ENCODE results near the gene CD84.
"Not testable (repeated sequence)": the region's sequence is repeated elsewhere in the genome, so short reads cannot be mapped to it uniquely, and the experiment has no call there.

Gene CD84, protein sequence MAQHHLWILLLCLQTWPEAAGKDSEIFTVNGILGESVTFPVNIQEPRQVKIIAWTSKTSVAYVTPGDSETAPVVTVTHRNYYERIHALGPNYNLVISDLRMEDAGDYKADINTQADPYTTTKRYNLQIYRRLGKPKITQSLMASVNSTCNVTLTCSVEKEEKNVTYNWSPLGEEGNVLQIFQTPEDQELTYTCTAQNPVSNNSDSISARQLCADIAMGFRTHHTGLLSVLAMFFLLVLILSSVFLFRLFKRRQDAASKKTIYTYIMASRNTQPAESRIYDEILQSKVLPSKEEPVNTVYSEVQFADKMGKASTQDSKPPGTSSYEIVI

DNA sequence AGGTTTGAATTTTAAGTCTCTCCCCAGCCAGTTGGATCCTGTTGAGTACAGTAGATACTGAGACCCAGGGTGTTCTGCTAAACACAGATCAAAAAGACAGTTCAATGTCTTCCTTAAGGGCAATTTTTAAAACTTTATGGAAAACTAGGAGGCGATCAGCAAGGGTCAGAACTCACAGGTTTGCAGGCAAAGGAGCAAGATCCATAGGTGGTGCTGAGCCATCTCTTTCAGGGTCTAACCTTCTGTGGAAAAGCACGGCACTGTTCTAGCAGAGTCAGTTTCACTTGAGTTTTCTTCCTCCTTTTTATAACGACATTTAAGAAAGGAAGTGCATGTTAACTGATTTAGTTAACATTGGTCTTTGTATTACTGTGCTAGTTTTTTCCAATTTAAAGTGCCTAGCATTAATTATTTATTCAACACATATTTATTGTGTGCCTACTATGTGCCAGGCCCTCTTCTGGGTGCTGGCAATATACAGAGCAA, at the start of gene CD84:
Gene CD84, minus strand, starts transcription at position 281 of the 486 bp plus-strand sequence. Its CDS starts 59 bp downstream, at position 222.
- H3K9me3 ChIP-seq: peaks cover 21% of the 10 kb centered on the region
- no peaks in the 10 kb centered on the region for H3K27me3 ChIP-seq
- peak within 1 kb of the TSS; percentile 48 for H3K4me3 ChIP-seq
- H4K20me1 ChIP-seq: no peaks in the 10 kb centered on the region
- H3K4me2 ChIP-seq: peak within 1 kb of the TSS; percentile 74
- TF ChIP-seq Cebpa-rat (IDR thresholded peaks at IDR 0.05): no peak
- H3K36me3 ChIP-seq: no peaks in the 10 kb centered on the region
- H3K4me1 ChIP-seq: peaks cover 40% of the 10 kb centered on the region
- H3K27ac ChIP-seq: peak within 1 kb of the TSS; percentile 79
- H3K9ac ChIP-seq: peak within 1 kb of the TSS; percentile 58

DNA sequence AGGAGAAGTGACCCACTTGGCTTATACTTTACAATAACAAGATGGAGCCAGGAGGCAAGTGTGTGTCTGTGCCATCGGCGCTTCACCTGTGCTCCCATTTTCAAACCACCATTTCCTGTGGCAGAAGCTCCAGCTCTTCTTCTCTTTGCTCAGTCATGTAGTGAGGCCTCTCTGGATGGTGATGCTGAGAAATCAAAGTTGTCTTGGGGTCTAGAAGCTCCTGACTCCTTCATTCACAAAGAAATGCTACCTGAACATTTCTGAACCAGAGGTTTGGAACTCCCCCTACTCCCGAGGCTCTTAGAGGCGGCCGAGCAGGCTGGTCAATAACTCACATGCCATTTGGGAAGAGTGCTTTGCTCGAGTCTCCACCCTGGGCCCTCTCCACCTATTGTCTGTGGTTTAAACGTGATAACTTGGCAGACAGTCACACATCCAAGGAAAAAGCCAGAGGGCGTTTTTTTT, 49.5 kb upstream of the CD84 start:
- Histone ChIP-seq H3K36me3 (peaks cover 48% of the 10 kb centered on the region), H3K4me3 (peak overlapping the region; percentile 27), H3K27ac (peak overlapping the region; percentile 95), H3K27me3 (no peaks in the 10 kb centered on the region), H3K4me2 (peak overlapping the region; percentile 95), H3K9ac (peak overlapping the region; percentile 66), H3K4me1 (peaks cover 95% of the 10 kb centered on the region), H3K9me3 (no peaks in the 10 kb centered on the region), H4K20me1 (no peaks in the 10 kb centered on the region)
- no peak for TF ChIP-seq Cebpa-rat (IDR thresholded peaks at IDR 0.05)

DNA sequence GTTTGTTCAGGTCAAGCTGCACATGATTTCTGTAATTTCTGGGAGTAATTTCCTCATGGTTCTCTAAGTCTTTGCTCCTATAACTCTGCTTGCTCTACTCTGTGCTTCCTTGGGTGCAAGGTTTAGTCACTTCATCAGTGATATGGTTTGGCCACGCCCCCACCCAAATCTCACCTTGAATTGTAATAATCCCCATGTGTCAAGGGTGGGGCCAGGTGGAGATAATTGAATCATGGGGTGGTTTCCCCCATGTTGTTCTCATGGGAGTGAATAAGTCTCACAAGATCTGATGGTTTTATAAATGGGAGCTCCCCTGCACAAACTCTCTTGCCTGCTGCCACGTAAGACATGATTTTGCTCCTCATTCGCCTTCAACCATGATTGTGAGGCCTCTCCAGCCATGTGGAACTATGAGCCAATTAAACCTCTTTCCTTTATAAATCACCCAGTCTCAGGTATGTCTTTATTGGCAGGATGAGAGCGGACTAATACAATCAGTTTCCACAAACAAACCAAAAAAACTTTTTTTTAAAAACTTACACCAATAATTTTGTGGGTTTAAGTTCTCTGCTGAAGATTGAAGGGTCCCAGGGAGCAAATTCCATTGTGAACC, 48.5 kb upstream of the CD84 start:
- peak overlapping the region; percentile 95 for H3K4me2 ChIP-seq
- H3K9ac ChIP-seq, H3K4me3 ChIP-seq, H3K27me3 ChIP-seq, H4K20me1 ChIP-seq, H3K9me3 ChIP-seq: not testable (repeated sequence)
- H3K4me1 ChIP-seq: peaks cover 95% of the 10 kb centered on the region
- peak overlapping the region; percentile 95 for H3K27ac ChIP-seq
- peaks cover 47% of the 10 kb centered on the region for H3K36me3 ChIP-seq

DNA sequence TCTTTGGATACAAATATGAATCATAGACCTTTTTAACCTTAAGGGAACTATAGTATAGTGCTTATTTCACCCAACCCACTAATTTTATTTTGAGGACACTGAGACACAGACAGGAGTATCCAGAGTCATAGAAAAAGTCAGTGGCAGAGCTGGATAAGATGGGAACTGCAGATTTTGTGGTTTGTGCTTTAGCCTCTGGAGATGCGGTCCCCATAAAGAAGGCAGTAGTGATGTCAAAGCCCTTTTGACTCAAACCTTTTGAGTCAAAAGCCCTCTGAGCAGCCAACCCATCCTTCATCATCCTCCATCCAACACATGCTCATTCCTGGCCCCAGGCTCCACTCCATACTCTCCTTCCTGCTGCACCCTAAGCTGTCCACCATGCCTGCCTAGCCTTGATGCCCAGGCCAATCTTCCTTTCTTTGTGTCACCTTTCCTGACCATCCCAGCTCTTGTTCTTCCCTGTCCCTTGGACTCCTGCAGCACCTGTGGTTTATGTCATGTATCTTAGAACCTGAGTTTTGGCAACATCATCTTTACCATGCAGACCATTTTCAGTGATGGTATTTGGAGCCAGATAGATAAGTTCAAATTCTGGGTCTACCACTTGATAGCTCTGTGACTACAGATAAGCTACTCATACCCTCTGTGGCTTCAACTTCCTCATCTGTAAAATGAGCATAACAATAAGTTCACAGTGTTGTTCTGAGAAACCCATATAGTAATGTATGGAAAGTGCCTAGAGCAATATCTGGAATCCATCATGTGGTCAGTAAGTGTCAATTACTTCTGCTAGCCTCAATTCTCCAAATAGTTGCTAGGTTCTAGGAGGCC, 47.4 kb upstream of the CD84 start:
- H4K20me1 ChIP-seq: no peaks in the 10 kb centered on the region
- peaks cover 50% of the 10 kb centered on the region for H3K36me3 ChIP-seq
- no peak for TF ChIP-seq Cebpa-rat (IDR thresholded peaks at IDR 0.05)
- H3K9me3 ChIP-seq: no peaks in the 10 kb centered on the region
- peak overlapping the region; percentile 95 for H3K27ac ChIP-seq
- H3K4me2 ChIP-seq: peak overlapping the region; percentile 95
- H3K9ac ChIP-seq: peak overlapping the region; percentile 81
- no peaks in the 10 kb centered on the region for H3K27me3 ChIP-seq
- H3K4me1 ChIP-seq: peaks cover 95% of the 10 kb centered on the region
- H3K4me3 ChIP-seq: peak overlapping the region; percentile 44; the same call in 1 of the 2 replicates

DNA sequence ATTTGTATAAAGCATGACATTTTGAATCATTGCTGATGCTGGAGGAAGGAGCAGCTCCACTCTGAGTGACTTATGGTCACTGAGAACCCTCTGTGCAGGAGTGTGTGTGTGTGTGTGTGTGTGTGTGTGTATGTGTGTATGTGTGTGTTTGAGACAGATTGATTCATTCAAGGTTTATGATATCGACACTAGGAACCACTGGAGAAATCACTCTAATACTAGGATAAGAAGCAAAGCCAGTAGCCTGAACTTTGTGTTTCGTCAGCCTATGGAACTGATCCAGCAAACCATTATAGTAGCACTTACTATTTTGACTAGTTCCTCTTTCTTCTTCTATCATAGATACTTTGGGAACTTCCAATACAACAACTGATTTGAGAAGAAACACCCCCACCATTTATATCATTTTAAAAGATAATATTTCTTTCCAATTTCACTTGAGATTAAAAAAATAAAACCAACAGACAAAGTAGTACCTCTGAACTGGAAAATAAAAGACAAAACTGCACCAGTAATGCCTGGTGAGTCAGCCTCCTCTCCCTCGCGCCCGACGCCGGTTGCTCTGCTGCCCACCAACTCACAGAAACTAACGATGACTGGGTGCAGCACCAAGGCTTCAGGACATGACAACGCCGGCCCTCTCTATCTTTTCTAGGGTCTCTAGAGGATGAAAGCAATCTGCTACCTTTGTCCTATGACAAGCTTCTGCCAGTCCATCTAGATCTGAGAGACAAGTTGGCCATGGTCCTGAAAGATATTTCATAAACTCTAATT, 46.6 kb upstream of the CD84 start:
- H3K27me3 ChIP-seq: no peaks in the 10 kb centered on the region
- TF ChIP-seq Cebpa-rat (IDR thresholded peaks at IDR 0.05): no peak
- H3K36me3 ChIP-seq: peaks cover 53% of the 10 kb centered on the region
- no peaks in the 10 kb centered on the region for H4K20me1 ChIP-seq
- H3K4me2 ChIP-seq: peak overlapping the region; percentile 95
- peak overlapping the region; percentile 44 for H3K4me3 ChIP-seq
- H3K9me3 ChIP-seq: no peaks in the 10 kb centered on the region
- peak overlapping the region; percentile 81 for H3K9ac ChIP-seq
- peak overlapping the region; percentile 95 for H3K27ac ChIP-seq
- H3K4me1 ChIP-seq: peaks cover 95% of the 10 kb centered on the region

DNA sequence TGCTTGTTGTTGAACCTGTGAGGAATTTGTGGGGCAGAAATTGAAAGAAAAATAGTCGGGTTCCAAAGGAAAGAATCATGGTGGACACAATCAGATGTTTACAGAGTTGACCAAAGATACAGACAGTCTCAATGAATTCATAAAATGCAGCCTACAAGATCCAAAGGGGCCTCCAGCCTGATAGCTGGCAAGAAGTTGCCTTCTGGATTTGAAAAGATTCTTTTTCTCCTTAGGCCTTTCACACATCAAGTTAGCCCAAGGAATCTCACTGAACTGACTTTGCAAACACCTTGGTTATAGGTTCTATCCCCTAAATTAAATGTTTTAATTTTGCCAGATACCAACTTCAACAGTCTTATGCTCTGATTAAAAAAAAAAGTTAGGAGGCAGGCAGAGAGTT, 46.0 kb upstream of the CD84 start:
- TF ChIP-seq Cebpa-rat (IDR thresholded peaks at IDR 0.05): no peak
- H3K27me3 ChIP-seq: no peaks in the 10 kb centered on the region
- H3K36me3 ChIP-seq: peaks cover 59% of the 10 kb centered on the region
- no peaks in the 10 kb centered on the region for H4K20me1 ChIP-seq
- H3K27ac ChIP-seq: peak overlapping the region; percentile 95
- peaks cover 92% of the 10 kb centered on the region for H3K4me1 ChIP-seq
- peak overlapping the region; percentile 81 for H3K9ac ChIP-seq
- H3K4me2 ChIP-seq: peak overlapping the region; percentile 95
- H3K4me3 ChIP-seq: peak overlapping the region; percentile 44
- no peaks in the 10 kb centered on the region; the same call in 1 of the 2 replicates for H3K9me3 ChIP-seq

DNA sequence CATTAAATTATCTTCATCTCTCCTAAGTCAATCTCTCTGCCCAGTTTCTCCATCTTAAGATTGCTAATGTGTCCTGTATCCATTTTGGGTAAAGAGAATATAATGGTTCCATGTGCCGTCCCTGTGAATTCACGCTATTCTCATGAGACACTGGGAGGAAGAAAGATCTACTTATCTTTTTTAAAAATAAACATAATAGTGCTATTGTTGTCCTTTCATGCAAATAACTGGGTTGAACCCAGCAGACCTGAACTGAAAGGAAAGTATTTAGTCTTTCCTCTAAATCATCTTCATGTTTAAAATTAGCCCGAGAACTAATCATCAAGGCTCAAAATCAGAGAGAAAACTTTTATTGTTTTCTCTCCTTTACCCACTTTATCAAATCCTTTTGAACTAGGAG, 45.2 kb upstream of the CD84 start:
- peak overlapping the region; percentile 81 for H3K9ac ChIP-seq
- H3K27me3 ChIP-seq: no peaks in the 10 kb centered on the region
- peak overlapping the region; percentile 95 for H3K27ac ChIP-seq
- H3K4me1 ChIP-seq: peaks cover 92% of the 10 kb centered on the region
- H4K20me1 ChIP-seq: no peaks in the 10 kb centered on the region
- no peak for TF ChIP-seq Cebpa-rat (IDR thresholded peaks at IDR 0.05)
- H3K9me3 ChIP-seq: peaks cover 9% of the 10 kb centered on the region; the same call in 1 of the 2 replicates
- peak overlapping the region; percentile 95 for H3K4me2 ChIP-seq
- H3K4me3 ChIP-seq: peak overlapping the region; percentile 44
- H3K36me3 ChIP-seq: peaks cover 68% of the 10 kb centered on the region

DNA sequence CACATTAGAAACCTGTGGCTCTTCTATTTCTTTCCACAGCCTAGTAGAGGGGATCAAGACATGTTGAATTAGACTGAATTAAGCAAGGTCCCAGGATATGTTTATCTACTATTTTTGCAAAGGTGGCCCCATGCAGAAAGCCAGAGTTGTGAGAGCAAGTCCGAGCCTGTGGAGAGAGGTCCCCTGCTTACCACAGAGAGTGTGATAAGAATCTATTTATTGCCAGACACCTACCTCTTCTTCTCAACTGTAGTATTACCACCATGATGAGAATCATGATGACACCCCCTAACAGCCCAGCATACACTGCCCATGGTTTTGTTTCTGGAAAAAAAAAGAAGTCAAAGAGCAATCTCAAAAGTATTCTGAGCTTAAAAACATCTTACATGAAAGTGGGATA, 44.6 kb upstream of the CD84 start:
- peak overlapping the region; percentile 95 for H3K4me2 ChIP-seq
- H3K9me3 ChIP-seq: peaks cover 15% of the 10 kb centered on the region; the same call in 1 of the 2 replicates
- H4K20me1 ChIP-seq: no peaks in the 10 kb centered on the region
- peak overlapping the region; percentile 44 for H3K4me3 ChIP-seq
- H3K36me3 ChIP-seq: peaks cover 72% of the 10 kb centered on the region
- no peak for TF ChIP-seq Cebpa-rat (IDR thresholded peaks at IDR 0.05)
- H3K27me3 ChIP-seq: no peaks in the 10 kb centered on the region
- H3K9ac ChIP-seq: peak overlapping the region; percentile 81
- H3K4me1 ChIP-seq: peaks cover 92% of the 10 kb centered on the region
- H3K27ac ChIP-seq: peak overlapping the region; percentile 95

DNA sequence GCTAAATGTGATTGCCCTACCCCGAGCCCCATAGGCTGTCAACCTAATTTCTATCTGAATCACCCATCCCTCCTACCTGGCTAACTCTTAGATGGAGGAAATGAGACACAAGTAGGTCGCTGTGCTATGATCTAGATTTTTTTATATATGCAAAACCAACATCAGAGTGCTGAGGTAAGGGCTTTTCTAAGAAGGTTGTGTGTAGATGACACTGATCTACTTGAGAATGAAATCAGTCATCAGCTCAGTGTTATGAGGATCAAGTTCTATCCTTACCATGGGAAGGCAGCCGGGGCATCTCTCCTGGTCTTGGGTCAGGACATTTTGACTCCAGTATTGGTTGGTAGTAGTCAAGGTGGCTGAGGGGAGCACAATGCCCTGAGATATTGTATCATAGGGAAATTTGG, 43.9 kb upstream of the CD84 start:
- H3K27me3 ChIP-seq: no peaks in the 10 kb centered on the region
- peak overlapping the region; percentile 95 for H3K4me2 ChIP-seq
- no peaks in the 10 kb centered on the region for H4K20me1 ChIP-seq
- H3K4me3 ChIP-seq: peak overlapping the region; percentile 44
- H3K4me1 ChIP-seq: peaks cover 92% of the 10 kb centered on the region
- H3K36me3 ChIP-seq: peaks cover 72% of the 10 kb centered on the region
- H3K27ac ChIP-seq: peak overlapping the region; percentile 95
- no peak for TF ChIP-seq Cebpa-rat (IDR thresholded peaks at IDR 0.05)
- H3K9me3 ChIP-seq: peaks cover 16% of the 10 kb centered on the region; the same call in 1 of the 2 replicates
- H3K9ac ChIP-seq: peak overlapping the region; percentile 81

All from BLaER1 (cell line).